ENCODE measurements around the gene ADARB2.

- TF ChIP-seq CTCF (IDR thresholded peaks at IDR 0.05) (no peak), POLR2A (IDR thresholded peaks at IDR 0.05) (no peak)
Measured at GRCh38 chr10:1170867-1171180, 566.5 kb downstream of the ADARB2 start.

All from testis (tissue), 2 donors.